ENCODE data around the gene SCYL2.
"Not testable (repeated sequence)": the region's sequence is repeated elsewhere in the genome, so short reads cannot be mapped to it uniquely, and the experiment has no call there.

Gene SCYL2

DNA sequence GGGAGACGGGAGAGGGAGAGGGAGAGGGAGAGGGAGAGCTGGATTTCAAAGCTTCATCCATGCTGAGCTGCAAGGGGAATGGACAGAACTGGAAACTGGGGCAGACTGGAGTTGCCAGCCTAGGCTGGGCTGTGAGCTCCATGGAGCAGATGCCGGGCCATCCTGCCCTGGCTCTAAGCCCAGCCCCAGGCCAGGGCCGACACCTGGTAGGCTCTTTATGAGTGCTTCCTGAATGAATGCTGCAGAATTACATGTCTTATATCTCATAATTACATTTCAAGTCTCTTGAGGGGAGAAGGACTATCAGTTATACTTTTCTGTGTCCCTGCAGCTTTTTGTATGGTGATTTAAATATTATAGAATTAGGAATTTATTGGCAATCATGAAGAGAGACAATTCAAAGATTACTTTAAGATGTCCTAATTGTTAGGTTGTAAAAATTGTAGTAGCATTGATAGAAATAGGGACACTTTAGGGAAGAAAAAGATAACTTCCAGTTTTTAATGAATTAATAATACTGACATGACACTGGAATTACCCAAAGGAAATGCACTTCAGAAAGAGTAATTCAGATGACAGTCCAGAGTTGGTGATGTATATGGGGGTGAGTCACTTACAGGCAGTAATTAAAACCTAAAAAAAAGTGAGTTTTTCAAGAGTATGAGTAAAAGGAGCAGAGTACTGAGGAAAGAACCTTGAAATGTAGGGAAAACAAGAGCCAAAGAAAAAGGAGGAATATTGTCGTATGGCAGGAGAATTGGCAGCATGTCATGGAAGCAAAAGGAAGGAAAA is 29.0 kb downstream of the SCYL2 start:
- no peak overlapping the region for H3K4me3 ChIP-seq (ENCODE audit: low read depth, low read length)
- in situ Hi-C loops (cut with HindIII; ENCODE audit: low sequenced_read_pairs), result no loop called here
- DNase-seq (ENCODE audit: low read depth), result no peak
- TF ChIP-seq, protein P1, sequence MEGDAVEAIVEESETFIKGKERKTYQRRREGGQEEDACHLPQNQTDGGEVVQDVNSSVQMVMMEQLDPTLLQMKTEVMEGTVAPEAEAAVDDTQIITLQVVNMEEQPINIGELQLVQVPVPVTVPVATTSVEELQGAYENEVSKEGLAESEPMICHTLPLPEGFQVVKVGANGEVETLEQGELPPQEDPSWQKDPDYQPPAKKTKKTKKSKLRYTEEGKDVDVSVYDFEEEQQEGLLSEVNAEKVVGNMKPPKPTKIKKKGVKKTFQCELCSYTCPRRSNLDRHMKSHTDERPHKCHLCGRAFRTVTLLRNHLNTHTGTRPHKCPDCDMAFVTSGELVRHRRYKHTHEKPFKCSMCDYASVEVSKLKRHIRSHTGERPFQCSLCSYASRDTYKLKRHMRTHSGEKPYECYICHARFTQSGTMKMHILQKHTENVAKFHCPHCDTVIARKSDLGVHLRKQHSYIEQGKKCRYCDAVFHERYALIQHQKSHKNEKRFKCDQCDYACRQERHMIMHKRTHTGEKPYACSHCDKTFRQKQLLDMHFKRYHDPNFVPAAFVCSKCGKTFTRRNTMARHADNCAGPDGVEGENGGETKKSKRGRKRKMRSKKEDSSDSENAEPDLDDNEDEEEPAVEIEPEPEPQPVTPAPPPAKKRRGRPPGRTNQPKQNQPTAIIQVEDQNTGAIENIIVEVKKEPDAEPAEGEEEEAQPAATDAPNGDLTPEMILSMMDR (IDR thresholded peaks at IDR 0.05; ENCODE audit: low read depth, low read length, missing control alignments), result no peak

DNA sequence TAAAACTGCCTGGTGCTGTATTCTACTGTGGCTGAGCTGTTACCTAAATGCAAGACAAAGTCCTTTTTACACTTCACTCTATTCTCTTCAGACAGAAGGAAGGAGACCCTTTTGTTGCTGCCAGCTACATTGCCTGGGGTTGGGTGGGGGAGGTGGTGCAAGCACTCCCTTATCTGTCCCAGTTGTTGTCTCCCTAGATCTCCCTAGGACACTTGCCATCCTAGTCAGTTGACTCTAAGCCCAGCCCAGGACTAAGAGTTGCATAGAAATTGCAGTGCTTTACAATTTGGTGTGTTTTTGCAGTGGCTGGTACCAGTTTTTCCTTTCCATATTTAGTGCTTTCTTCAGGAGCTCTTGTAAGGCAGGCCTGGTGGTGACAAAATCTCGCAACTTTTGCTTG is 35.1 kb downstream of the SCYL2 start:
- no peak overlapping the region for H3K4me3 ChIP-seq (ENCODE audit: low read depth, low read length)
- DNase-seq (ENCODE audit: low read depth), result no peak
- in situ Hi-C loops (cut with HindIII; ENCODE audit: low sequenced_read_pairs), result no loop called here
- TF ChIP-seq, protein P1 (IDR thresholded peaks at IDR 0.05; ENCODE audit: low read depth, low read length, missing control alignments), result no peak

- no peak overlapping the region for H3K4me3 ChIP-seq (ENCODE audit: low read depth, low read length)
- in situ Hi-C loops (cut with HindIII; ENCODE audit: low sequenced_read_pairs), result no loop called here
- no peak for DNase-seq (ENCODE audit: low read depth)
- TF ChIP-seq, protein P1 (IDR thresholded peaks at IDR 0.05; ENCODE audit: low read depth, low read length, missing control alignments), result no peak
These were observed 36.9 kb downstream of the SCYL2 start for GRCh38 chr12:100303831-100304230.

GRCh38 chr12:100304334-100304733 is 37.4 kb downstream of the SCYL2 start:
- H3K4me3 ChIP-seq (ENCODE audit: low read depth, low read length); DNase-seq (ENCODE audit: low read depth); in situ Hi-C loops (cut with HindIII; ENCODE audit: low sequenced_read_pairs): not testable (repeated sequence)

DNA sequence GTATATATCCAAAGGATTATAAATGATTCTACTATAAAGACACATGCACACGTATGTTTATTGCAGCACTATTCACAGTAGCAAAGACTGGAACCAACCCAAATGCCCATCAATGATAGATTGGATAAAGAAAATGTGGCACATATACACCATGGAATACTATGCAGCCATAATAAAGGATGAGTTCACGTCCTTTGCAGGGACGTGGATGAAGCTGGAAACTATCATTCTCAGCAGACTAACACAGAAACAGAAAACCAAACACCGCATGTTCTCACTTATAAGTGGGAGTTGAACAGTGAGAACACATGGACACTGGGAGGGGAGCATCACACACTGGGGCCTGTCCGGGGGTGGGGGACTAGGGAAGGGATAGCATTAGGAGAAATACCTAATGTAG is 41.2 kb downstream of the SCYL2 start:
- in situ Hi-C loops (cut with HindIII; ENCODE audit: low sequenced_read_pairs); DNase-seq (ENCODE audit: low read depth); H3K4me3 ChIP-seq (ENCODE audit: low read depth, low read length): not testable (repeated sequence)

DNA sequence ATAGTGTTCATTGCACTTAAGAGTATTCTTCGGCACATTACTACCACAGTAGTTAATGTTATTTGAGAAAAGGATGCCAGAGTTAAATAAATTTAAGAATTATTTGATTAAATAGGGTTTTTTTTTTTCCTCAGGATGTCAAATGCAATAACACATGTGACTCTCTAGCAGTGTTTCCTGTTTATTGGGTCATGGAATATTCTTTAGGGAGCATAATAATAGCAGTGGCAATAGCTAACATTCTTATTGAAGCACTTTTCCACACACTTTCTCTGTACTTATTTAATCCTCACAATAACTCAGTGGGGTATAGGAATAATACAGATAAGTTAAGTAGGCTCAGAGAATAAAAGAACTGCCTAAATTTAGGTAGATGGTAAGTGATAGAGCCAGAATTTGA is 44.3 kb downstream of the SCYL2 start:
- TF ChIP-seq, protein P1 (IDR thresholded peaks at IDR 0.05; ENCODE audit: low read depth, low read length, missing control alignments), result no peak
- in situ Hi-C loops (cut with HindIII; ENCODE audit: low sequenced_read_pairs), result no loop called here
- no peak overlapping the region for H3K4me3 ChIP-seq (ENCODE audit: low read depth, low read length)
- DNase-seq (ENCODE audit: low read depth), result no peak

DNA sequence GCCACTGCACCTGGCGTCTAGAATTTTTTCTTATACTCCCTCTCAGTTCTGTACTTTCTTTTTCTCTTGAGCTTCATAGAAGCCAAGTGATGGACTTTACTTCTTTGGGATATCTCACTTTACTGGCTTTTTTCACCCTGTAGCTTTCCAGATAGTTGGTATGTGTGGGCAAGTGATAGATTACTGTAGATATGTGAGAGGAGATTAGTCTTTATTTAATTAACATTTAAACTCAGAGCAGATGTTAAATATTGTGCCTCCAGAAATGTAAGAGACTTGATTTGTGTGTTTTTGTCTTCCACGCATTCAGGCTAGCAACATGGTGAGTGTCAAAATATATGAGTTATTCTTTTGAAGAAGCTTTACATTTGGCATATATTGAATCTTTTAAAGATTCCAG is 50.4 kb downstream of the SCYL2 start:
- TF ChIP-seq, protein P1 (IDR thresholded peaks at IDR 0.05; ENCODE audit: low read depth, low read length, missing control alignments), result no peak
- DNase-seq (ENCODE audit: low read depth), result no peak
- H3K4me3 ChIP-seq (ENCODE audit: low read depth, low read length), result no peak overlapping the region
- in situ Hi-C loops (cut with HindIII; ENCODE audit: low sequenced_read_pairs), result no loop called here

All from astrocyte of the cerebellum (primary cell).